GM21723 (cell line): ENCODE data around the gene TMPRSS15.

Source experiments
- ATAC-seq: cut with Tn5 transposase; IDR thresholded peaks from one replicate; pipeline ENCODE4 v1.9.1; 2021; ENCODE audit warnings: mild to moderate bottlenecking, moderate library complexity; ENCODE audit not compliant: unreplicated experiment

TMPRSS15 gene

GRCh38 chr21:18350216-18350615, 53.4 kb downstream of the TMPRSS15 start:
- no peak for ATAC-seq

DNA sequence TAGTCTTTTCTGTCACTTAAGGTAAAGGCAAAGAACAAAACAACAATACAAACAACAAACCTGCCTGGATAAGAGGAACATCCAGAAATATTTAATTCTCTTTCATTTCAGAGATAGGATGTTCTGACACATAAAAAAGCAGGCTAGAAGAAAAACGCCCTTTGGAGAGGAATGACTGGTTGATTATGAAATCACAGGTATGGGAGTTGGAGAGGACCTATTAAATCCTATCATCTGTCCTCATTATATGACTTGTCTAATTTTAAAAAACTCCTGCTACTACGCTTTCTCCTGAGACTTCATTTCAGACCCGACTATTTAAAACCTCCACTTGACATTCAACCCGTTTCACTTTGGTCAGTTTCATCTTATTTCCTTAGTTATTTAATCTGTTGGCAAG, 54.1 kb downstream of the TMPRSS15 start:
- ATAC-seq: no peak

DNA sequence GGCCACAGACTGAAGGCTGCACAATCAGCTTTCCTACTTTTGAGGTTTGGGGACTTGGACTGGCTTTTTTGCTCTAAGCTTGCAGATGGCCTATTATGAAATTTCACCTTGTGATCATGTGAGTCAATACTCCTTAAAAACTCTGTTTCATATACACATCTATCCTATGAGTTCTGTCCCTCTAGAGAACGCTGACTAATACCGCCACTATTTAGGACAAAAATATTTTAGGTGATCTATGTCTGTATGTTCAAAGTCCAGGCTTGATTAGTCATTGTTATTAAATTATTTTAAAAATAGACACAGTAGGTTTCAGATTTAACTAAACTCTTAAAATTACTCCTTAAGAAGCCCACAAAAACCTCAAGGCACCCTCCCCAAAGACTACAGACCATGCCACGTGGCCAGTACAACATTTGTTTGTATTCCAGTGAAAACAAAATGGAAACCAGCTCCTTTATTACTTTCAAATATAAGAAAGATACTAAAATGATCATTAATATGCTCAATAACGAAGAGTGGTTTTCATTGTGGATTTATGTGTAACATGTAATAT, 63.1 kb downstream of the TMPRSS15 start:
- no peak for ATAC-seq

DNA sequence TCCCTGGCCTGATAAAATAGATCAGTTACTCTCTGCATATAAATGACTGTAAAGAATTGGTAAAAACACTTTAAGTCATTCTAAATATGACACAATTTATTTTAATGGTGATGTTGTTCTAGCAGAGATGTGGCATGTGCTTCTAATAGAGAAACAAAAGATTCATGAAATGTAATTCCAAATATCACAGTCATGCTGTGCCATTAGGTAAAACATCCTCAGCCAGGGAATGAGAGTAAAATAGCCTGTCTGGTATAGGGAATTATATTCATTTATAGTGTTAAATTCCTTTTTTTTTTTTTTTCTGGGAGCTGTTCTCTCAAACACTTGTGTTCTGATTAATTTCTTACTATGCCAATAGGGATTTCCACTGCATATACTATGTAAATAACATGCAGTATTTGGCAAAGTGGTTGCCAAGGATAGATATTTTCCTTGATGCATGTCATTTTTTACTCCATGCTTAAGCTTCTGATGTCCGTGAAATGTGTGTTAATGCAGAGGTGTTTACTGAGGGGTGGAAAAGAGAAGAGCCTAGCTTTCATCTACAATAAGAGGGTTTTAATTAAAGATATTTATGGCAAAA, 67.8 kb downstream of the TMPRSS15 start:
- ATAC-seq: no peak

DNA sequence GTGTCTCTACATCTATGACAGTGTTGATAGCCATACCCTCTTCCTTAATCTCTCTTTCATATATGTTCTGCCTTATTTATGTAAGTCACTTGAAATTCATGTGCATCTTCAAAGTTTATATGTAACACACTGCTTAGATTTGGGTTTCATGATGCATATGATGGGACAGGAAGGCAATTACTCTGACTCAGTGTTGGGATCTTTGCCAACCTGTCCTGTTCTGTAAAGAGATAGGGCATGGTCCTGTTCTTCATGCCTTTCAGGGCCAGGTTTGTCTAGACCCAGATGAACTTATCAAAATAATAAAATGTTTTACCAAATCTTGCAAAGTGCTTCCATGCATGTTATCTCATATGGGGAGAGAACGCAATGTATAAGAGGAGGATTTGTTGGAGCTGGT, 69.5 kb downstream of the TMPRSS15 start:
- no peak for ATAC-seq

- ATAC-seq: no peak
Observed at GRCh38 chr21:18318156-18318555, 85.4 kb downstream of the TMPRSS15 start.

- ATAC-seq: no peak
Observed at GRCh38 chr21:18298228-18298627, 105.4 kb downstream of the TMPRSS15 start.

DNA sequence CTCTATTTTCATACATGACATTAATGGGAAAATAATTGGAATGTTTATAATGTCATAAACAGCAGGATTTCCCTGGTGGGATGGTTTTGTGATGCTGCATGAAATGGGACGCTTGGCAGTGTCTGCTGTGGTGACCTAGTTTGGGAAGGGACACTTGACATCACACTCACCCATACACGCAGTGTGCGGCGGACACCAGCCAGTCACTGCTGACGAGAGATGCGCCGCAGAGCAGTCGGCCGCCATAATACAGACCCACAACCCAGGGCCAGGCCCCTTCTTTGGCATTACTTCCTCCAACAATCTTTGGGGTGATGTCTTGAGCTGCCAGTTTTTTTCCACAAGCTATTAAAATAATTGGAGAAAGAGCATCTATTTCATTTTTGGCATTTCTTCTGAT, 109.5 kb downstream of the TMPRSS15 start:
- no peak for ATAC-seq

DNA sequence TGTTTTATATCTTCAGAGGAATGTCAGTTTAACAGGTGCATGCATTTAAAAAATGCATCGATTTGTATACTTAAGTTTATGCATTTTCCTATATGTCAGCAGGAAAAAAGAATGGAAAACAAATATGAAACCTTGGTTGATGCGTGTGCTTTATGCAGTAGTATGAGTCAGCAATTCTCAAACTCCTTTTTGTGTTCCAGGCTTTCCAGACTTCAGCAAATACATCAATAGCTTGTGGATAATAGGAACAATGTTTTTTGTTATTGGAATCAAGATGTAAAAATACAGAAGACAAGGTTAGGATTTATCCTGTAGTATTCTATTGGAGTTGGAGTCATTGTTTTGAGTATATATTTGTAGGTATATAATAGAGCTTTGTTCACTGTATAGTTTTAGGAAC, 113.7 kb downstream of the TMPRSS15 start:
- no peak for ATAC-seq

DNA sequence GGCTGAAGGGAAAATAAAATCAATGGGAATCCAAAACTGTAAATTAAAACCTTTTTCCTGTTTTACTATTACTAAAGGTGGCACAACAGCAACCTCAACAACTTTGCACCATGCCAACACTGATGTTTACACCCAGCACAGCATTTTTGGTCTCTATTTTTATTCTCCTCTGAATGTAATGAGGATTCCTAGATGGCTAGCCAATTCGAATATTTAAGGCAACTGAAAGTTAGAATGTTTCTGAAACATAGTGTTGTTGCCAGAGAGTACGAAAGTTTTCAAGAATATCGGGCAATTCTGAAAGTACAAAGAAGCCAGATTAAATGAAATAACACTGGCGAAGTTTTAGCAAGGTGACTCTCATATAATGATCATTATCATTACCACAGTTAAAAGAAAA, 118.2 kb downstream of the TMPRSS15 start:
- ATAC-seq: no peak

DNA sequence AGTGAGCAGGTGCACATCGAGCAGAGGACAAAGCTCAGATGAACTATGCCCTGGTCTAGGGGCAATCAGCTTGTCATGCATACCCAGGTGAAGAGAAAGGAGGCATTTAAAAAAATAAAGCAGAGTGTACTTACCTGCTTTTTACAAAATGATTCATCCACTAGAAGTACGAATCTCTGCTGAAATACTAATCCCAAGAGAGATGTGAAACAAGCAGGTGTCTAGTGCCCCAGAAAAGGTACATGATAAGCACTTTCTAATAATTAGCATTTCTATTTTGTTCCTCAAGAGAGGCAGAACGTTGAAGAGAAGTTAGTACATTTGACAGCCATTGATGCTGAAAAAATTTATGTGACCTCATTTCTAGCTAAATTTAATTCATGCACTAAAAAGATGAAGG, 127.8 kb downstream of the TMPRSS15 start:
- no peak for ATAC-seq

GRCh38 chr21:18274370-18274769, 129.2 kb downstream of the TMPRSS15 start:
- ATAC-seq: no peak

DNA sequence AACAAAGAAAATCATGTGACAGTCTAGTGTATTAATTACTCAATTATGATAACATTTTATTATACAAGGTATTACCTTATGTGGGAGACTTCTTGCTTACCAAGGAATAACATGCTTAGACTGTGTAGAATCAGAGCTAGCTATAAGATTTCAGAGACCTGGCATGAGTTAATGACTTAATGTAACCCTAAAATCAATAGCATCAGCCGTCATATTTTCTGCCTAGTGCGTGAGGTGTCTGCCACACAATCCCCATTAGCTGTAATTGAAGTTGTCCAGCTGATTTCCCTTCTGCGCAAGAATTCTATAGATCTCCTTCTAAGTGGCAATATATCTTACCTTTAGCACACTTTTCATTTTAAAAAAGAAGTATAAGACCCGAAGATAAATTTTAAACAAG, 130.2 kb downstream of the TMPRSS15 start:
- no peak for ATAC-seq

DNA sequence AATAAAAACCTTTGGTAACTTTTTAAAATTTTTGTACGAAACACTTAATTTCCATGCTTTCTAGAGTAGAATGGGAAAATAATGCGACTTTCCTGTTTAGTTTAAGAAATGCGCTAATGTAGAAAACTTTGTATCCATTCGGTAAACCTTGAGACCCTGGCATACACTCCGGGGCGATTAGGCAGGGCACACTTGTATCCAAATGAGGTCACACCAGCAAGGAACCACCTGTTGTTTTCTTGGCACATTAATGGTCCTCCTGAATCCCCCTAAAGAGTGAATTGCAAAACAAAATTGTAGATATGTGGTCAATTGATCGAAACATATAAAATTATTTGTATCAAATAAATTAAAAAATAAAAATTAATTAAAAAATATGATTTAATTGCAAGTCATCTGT, 133.7 kb downstream of the TMPRSS15 start:
- ATAC-seq: no peak

DNA sequence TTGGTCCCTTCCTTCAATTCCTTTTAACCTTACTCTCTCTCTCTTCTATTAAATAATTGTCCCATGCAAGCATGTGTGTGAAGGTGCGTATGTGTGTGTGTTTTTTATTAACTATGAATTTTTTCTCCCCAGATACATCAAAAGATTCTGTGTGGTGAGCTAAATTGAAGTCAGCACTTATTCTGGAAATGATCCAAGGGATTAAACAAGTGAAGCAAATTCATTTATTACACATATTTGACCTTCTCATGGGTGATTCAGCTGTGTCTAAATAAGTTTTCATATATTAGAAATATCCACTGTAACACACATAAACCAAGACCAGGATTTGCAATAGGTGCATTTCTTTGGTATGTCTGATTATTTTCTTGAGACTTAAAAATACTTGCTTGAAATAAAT, 134.7 kb downstream of the TMPRSS15 start:
- no peak for ATAC-seq

GRCh38 chr21:18267496-18267895, 136.1 kb downstream of the TMPRSS15 start:
- ATAC-seq: no peak

GRCh38 chr21:18265944-18266343, 137.6 kb downstream of the TMPRSS15 start:
- no peak for ATAC-seq

DNA sequence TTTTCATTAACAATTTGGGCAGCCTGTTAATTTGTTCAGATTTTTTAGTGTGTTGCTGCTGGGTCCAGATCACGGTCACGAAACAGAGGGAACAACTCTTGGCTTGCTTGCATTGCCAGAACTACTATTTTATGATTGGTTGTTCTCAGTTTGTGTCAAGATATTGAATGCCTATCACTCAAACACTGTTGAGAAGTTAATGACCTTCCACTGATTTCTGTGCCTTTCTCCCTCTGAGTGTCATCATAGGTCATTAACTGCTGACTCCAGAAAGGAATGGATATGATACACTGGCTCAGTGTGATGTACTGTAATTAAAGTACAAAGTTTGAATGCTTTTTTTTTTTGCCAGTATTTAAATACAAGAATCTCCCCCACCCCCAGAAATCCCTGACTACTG, 149.8 kb downstream of the TMPRSS15 start:
- ATAC-seq: no peak

- no peak for ATAC-seq
Observed at GRCh38 chr21:18253221-18253620, 150.4 kb downstream of the TMPRSS15 start.

GRCh38 chr21:18252680-18253079, 150.9 kb downstream of the TMPRSS15 start:
- ATAC-seq: no peak

GRCh38 chr21:18252256-18252655, 151.3 kb downstream of the TMPRSS15 start:
- no peak for ATAC-seq

GRCh38 chr21:18251065-18251464, 152.5 kb downstream of the TMPRSS15 start:
- ATAC-seq: no peak

GRCh38 chr21:18249672-18250071, 153.9 kb downstream of the TMPRSS15 start:
- ATAC-seq: no peak
